HG03565 (cell line): ENCODE results near the gene CPNE7.

Experiments
- ATAC-seq: cut with Tn5 transposase; IDR thresholded peaks from one replicate; pipeline ENCODE4 v1.9.1; 2021; ENCODE audit warnings: mild to moderate bottlenecking, moderate library complexity; ENCODE audit not compliant: unreplicated experiment

Gene CPNE7

DNA sequence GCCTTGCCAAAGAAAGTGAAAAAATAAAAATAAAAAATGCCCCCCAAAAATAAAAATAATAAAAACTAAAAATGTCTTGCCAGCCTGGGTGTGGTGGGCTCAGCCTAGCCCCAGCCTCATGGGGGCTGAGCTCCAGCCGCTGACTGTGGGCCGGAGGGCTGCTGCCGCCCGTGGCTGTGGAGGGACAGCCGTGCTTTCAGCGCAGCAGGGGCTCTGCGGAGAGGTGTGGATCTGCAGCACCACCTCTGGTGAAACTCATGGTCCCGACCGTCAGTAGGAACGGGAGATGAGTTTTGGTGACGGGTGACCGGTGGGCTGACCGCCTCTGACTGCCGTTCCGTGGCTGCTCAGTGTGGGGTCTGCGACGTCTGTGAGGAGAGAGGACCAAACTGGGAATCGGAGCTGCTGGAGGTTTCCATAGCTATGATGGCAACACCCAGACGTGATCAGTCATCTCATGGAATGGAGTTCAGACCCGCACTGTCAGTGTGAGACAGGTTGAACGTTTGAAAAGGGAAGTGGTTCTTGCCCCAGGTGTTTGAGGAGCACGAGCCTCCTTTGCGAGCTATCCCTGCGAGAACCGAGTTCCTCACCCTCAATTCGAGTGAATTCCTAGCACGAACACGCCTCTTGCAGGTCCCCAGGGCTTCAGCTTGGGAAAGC is 27.1 kb upstream of the CPNE7 start:
- no peak for ATAC-seq

DNA sequence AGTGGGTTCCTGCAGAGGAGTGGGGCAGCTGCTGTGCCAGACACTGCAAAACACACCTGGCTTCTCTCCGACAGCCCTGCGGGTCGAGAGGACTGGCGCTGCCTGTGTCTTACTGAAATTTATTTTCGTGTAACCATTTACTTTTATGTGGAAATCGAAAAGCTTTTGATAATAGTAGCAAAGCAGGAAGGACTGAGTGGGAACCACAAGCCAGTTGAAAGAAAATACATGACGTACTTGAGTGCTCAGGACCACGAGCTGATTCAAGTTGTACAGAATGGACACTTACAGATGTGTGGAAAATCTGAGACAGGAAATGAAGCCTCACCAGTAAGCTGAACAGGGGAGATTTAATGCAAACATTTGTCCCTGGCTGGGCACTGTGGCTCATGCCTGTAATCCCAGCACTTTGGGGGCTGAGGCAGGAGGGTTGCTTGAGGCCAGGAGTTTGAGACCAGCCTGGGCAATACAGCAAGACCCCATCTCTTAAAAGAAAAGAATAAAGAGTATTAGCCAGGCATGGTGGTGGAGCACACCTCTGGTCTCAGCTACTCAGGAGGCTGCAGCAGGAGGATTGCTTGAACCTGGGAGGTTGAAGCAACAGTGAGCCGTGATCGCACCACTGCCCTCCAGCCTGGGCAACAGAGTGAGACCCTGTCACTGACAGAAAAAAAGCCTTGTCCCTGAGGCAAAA is 26.4 kb upstream of the CPNE7 start:
- ATAC-seq = no peak

DNA sequence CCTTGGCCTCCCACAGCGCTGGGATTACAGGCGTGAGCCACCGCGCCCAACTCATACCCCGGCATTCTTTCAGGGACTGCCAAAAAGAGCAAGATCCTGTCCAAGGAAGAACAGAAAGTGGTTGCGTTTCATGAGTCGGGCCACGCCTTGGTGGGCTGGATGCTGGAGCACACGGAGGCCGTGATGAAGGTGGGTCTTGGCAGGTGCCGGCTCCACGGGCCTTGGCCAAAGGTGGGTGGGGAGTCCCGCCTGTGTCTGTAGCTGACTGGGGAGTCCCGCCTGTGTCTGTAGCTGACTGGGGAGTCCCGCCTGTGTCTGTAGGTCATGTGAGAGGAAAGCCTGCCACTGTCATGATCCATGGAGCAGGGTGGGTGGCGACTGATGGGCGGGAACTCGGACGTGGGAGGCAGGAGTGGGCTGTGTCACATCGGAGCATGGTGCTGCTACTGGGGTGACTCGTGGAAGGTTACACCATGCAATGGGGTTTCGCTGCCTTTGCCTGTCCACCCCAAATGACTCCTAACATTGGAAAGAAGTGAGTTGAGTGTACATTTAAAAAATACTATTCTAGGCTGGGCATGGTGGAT is 25.0 kb upstream of the CPNE7 start:
- no peak for ATAC-seq

DNA sequence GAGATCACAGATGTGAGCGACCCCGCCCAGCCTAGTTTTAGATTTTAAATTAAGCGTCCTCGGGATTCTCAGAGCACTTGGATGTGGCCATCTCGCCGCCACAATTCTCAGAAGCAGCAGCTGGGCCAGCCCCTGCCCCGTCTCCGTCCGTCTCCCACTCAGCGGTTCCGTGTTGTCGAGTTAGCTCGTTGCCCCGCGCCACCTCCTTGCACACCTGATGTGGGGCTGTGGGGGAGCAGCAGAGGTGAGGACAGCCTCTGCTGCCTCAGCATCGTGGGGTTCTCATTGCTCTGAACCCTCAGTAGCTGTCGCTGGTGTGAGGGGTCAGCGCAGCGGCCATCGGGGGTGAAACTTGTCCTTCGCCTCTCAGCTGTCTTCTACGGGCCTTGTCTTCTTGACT is 23.2 kb upstream of the CPNE7 start:
- ATAC-seq = no peak

DNA sequence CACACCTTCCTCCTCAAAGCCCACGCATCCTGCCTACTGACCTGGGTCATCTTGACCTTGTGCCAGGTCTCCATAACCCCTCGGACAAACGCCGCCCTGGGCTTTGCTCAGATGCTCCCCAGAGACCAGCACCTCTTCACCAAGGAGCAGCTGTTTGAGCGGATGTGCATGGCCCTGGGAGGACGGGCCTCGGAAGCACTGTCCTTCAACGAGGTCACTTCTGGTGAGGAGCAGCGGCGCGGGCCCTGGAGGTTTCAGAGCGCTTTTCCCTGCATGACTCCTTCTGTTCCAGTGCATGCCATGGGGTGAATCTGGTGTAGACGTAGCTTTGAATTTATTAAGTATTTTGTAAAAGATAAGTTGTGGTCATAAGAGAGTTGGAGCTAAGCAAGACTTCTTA is 22.6 kb upstream of the CPNE7 start:
- ATAC-seq = no peak

DNA sequence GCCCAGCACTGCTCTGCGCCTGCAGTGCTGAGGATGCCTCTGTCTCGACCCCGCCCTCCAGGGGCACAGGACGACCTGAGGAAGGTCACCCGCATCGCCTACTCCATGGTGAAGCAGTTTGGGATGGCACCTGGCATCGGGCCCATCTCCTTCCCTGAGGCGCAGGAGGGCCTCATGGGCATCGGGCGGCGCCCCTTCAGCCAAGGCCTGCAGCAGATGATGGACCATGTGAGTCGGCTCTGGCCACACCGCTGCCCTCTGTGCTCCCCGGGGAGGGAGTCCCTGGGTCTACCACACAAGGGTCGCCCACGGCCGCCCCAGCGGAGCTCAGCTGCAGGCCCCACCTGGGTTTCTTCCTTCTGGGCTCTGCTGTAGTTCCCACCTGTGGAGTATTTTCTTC is 21.8 kb upstream of the CPNE7 start:
- ATAC-seq = no peak

DNA sequence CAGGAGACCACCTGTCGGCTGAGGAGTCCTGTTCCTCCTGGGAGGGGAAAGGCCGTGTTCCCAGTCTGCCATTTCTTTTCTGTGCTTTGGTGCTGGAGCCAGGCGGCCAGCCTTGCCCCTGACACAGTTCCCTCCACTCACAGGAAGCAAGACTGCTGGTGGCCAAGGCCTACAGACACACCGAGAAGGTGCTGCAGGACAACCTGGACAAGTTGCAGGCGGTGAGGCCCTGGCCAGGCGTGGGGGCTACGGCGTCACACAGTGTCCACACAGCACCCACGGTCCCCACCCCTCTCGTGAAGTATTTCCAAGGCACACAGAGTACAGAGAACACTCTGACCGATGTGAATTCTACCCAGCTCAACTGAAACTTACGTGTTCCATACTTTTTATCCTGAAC is 21.2 kb upstream of the CPNE7 start:
- ATAC-seq = no peak

DNA sequence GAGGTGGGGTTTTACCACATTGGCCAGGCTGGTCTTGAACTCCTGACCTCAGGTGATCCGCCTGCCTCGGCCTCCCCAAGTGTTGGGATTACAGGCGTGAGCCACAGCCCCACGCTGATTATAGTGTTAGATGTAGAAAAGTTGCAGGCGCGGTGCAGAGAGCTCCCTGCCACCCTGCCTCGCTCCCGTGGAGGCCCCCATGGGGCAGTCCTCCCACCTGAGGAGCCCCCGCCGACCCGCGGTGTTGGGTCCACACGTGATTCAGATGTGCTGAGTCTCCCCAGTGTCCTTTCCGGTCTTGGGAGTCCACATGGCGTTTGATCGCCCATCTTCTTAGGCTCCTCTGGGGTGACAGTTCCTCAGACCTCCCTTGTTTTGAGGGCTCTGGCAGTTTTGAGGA is 20.3 kb upstream of the CPNE7 start:
- ATAC-seq = no peak

DNA sequence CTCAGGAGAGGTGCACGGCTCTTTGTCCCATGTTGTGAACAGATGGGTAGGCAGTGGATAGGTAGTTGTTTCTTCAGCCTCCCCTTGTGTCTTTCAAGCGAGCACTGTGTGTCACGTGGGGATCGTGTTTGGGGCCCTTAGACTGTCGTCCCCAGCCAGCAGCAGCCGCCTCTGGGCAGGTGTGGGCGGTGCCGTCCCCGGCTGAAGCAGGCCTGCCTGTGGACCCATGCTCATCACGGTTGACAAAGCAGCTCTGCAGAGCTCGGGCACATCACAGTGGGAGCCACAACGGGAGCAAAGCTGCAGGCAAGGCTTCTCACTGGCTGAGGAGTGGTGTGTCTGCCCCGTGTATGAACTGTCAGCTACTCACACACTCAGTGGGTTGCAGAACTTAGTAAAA is 19.8 kb upstream of the CPNE7 start:
- no peak for ATAC-seq

DNA sequence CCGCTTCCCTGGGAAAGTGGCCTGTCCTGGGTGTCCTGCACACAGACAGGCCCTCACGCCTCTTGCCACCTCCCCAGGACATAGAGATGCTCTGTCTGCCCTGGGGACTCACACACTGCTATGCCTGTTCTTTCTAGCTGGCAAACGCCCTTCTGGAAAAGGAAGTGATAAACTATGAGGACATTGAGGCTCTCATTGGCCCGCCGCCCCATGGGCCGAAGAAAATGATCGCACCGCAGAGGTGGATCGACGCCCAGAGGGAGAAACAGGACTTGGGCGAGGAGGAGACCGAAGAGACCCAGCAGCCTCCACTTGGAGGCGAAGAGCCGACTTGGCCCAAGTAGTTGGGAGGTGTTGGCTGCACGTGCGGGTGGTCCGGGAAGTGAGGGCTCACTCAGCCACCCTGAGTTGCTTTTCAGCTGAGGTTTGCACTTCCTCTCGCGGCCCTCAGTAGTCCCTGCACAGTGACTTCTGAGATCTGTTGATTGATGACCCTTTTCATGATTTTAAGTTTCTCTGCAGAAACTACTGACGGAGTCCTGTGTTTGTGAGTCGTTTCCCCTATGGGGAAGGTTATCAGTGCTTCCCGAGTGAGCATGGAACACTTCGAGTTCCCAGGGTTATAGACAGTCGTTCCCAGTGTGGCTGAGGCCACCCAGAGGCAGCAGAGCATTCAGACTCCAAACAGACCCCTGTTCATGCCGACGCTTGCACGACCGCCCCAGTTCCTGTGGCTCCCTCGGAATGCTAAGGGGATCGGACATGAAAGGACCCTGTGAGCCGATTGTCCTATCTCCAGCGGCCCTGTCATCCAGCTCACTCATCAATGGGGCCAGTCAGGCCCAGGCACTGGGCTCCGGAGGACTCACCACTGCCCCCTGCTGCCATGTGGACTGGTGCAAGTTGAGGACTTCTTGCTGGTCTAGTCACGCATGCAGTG is 18.5 kb upstream of the CPNE7 start:
- ATAC-seq = no peak

DNA sequence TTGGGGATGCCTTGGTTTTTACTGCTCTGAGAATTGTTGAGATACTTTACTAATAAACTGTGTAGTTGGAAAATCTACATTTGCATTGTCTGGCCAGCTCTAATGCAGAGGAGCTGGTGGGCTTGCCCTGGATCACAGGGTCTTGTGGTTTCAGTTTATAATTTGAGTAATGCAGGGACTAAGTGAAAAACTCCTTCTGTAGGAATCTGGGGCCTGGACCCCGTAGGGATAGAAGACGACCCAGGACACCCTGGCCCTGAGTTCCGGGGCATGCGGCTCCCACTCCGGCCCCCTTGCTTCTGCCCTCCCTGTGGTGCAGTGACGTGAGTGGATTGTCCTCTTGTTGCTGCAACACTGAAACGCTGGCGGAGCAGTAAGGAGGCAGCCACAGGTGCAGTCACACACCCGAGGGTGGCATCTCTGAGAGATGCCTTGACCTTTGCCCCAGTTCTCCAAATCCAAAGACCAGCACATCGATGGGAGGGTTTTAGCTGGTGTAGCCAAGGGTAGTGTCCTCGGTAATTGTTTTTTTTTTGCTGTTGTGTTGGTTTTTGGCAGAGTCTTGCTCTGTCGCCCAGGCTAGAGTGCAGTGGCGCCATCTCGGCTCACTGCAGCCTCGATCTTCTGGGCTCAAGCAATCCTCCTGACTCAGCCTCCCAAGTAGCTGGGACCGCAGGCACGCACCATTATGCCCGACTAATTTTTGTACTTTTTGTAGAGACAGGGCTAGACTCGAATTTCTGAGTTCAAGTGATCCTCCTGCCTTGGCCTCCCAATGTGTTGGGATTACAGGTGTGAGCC is 17.7 kb upstream of the CPNE7 start:
- no peak for ATAC-seq

DNA sequence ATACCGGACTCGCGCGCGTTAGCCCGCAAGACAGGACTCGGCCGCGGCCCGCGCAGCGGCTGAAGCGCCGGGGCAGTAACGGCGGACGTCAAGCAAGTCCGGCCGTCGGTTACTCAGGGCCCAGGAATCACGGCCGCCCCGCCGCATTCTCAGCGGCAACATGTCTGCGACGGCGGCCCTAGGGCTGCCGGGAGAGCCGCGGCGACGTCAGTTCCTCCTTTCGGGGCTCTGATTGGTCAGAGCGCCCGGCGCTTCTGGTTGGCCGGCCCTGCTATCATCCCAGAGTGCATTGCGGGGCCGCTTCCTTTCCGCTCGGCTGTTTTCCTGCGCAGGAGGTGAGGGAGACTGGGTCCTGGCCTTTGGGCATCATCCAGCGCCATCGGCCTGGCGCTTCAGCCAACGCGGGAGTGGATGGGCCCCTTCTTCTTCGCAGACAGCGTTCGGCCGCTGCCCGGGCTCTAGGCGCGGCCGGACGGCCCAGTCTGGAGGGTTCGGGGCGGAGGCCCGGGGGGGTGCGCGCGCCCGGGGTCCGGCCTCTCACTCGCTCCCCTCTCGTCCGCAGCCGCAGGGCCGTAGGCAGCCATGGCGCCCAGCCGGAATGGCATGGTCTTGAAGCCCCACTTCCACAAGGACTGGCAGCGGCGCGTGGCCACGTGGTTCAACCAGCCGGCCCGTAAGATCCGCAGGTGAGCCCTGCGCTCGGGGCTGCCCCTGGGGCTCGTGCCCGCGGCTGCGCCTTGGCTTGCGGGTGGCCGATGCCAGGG is 15.0 kb upstream of the CPNE7 start, which contains the start of gene RPL13:
TSS of gene RPL13 (plus strand) at position 305 of the 764 bp plus-strand sequence. CDS start at position 583, 278 bp downstream.
- ATAC-seq = peak; percentile 74

DNA sequence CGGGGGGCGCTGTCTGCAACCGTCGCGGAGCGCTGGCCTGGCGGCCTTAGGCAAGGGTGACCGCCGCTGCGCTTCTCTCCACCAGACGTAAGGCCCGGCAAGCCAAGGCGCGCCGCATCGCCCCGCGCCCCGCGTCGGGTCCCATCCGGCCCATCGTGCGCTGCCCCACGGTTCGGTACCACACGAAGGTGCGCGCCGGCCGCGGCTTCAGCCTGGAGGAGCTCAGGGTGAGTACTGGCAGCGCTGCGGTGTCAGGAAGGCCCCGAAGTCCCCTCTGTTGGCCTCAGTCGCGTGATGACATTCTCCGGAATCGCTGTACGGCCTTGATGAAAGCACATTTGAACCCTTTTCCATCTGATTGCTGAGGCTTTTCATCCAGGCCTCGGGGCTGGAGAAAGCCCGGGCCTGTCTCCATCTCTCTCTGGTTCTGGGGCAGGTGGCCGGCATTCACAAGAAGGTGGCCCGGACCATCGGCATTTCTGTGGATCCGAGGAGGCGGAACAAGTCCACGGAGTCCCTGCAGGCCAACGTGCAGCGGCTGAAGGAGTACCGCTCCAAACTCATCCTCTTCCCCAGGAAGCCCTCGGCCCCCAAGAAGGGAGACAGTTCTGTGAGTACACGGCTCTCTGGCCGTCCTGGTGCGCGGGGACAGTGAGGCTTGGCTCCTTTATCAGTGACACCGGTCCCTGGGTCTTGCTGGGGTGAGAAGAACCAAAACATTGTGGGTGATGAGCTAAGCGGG is 14.2 kb upstream of the CPNE7 start:
- no peak for ATAC-seq

DNA sequence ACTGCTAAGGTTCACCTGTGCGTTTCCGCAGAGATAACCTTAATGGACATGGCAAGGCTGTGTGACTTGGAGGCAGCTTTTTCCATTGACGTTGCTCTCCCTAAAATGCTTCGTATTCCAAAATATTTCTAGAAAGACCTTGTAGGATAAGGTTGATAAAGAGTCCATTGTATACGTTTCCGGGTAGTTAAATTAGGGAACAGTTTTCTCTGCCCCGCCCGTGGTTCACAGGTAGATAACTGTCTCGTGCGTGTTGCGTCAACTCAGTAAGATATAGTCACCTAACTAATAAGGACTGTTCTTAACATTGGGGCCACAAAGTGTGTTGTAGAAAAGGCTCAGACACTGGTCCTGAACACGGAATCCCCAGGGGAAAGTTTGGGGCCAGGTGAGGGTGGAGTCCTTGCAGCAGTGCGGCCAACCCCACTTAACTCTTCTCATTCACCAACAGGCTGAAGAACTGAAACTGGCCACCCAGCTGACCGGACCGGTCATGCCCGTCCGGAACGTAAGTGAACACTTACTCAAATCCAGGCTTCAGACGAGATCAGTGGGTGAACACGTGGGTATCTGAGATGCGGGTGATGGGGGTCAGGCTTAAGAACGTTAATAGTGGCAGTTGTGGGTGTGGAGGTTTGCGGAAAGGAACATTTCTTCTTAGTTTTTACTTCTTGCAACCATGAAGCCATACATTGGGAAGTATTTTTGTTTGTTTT is 13.5 kb upstream of the CPNE7 start:
- no peak for ATAC-seq

DNA sequence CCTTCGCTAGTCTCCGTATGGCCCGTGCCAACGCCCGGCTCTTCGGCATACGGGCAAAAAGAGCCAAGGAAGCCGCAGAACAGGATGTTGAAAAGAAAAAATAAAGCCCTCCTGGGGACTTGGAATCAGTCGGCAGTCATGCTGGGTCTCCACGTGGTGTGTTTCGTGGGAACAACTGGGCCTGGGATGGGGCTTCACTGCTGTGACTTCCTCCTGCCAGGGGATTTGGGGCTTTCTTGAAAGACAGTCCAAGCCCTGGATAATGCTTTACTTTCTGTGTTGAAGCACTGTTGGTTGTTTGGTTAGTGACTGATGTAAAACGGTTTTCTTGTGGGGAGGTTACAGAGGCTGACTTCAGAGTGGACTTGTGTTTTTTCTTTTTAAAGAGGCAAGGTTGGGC is 12.6 kb upstream of the CPNE7 start:
- no peak for ATAC-seq

DNA sequence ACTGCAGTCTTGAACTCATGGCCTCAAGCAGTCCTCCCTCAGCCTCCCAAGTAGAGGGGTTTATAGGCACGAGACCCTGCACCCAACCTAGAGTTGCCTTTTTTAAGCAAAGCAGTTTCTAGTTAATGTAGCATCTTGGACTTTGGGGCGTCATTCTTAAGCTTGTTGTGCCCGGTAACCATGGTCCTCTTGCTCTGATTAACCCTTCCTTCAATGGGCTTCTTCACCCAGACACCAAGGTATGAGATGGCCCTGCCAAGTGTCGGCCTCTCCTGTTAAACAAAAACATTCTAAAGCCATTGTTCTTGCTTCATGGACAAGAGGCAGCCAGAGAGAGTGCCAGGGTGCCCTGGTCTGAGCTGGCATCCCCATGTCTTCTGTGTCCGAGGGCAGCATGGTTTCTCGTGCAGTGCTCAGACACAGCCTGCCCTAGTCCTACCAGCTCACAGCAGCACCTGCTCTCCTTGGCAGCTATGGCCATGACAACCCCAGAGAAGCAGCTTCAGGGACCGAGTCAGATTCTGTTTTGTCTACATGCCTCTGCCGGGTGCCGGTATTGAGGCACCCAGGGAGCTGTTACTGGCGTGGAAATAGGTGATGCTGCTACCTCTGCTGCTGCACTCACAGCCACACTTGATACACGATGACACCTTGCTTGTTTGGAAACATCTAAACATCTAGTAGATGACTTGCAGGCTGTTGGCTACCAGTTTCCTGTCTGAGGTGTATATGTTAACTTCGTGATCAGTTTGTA is 11.7 kb upstream of the CPNE7 start:
- no peak for ATAC-seq

DNA sequence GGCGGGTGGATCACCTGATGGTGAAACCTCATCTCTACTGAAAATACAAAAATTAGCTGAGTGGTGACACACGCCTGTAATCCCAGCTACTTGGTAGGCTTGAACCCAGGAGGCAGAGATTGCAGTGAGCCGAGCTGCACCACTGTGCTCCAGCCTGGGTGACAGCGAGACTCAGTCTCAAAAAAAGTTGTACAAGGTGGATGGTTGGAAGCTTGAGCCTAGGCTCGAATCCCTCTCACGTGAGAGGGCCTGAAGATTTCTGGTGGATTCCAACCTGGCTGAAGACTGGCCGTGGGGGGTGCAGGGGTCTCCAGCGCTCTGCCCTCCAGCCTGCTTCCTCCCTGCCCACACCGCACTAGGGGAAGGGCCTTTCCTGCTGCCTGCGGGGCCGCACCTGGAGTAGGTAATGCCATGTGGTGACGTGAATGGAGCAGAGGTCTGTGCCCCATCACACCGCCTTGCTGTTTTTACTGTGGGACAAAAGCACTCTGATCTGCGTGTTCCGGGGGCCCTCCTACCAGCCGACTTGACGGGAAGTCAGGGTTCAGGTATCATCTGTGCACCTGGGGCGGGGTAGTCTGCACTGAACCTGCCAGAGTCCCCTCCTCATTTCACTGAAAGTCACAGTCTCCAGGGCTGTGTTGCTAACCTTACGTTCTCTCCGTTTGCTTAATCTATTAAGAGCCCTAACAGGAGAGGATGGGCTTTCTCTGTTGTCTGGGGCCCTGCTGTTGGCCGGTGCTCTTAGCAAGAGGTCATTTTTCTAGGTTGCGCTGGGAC is 10.9 kb upstream of the CPNE7 start:
- no peak for ATAC-seq
